G401.6 (cell line): ENCODE measurements around the gene TRPM1.

Experiments
- FAIRE-seq: peaks from 2 replicates; lab custom pipeline; 2012; peaks lifted over from hg19 to GRCh38; lab: Jason Lieb, UNC

Gene TRPM1

GRCh38 chr15:31049111-31049510 lies 52.4 kb downstream of the TRPM1 start:
- no peak for FAIRE-seq

- no peak for FAIRE-seq
Measured at GRCh38 chr15:31047437-31047836, 54.1 kb downstream of the TRPM1 start.

- no peak for FAIRE-seq
Measured at GRCh38 chr15:31046759-31047359, 54.7 kb downstream of the TRPM1 start.

GRCh38 chr15:31045606-31046005 lies 55.9 kb downstream of the TRPM1 start:
- FAIRE-seq: no peak

- FAIRE-seq: no peak
Measured at GRCh38 chr15:31042751-31043150, 58.8 kb downstream of the TRPM1 start.

GRCh38 chr15:31041610-31042009 lies 59.9 kb downstream of the TRPM1 start:
- FAIRE-seq: no peak

- no peak for FAIRE-seq
Measured at GRCh38 chr15:31040611-31041010, 60.9 kb downstream of the TRPM1 start.

GRCh38 chr15:31039961-31040360 lies 61.6 kb downstream of the TRPM1 start:
- FAIRE-seq: no peak

- FAIRE-seq: no peak
Measured at GRCh38 chr15:31037731-31038477, 63.6 kb downstream of the TRPM1 start.

- FAIRE-seq: no peak
Measured at GRCh38 chr15:31036783-31037182, 64.7 kb downstream of the TRPM1 start.

- no peak for FAIRE-seq
Measured at GRCh38 chr15:31035610-31036009, 65.9 kb downstream of the TRPM1 start.

- no peak for FAIRE-seq
Measured at GRCh38 chr15:31034152-31034551, 67.4 kb downstream of the TRPM1 start.

- FAIRE-seq: no peak
Measured at GRCh38 chr15:31032961-31033371, 68.6 kb downstream of the TRPM1 start.

- no peak for FAIRE-seq
Measured at GRCh38 chr15:31031471-31032067, 70.0 kb downstream of the TRPM1 start.

GRCh38 chr15:31027910-31028578 lies 73.5 kb downstream of the TRPM1 start:
- no peak for FAIRE-seq

- no peak for FAIRE-seq
Measured at GRCh38 chr15:31025996-31026395, 75.5 kb downstream of the TRPM1 start.

GRCh38 chr15:31024979-31025378 lies 76.5 kb downstream of the TRPM1 start:
- no peak for FAIRE-seq

- no peak for FAIRE-seq
Measured at GRCh38 chr15:31024330-31024729, 77.2 kb downstream of the TRPM1 start.

GRCh38 chr15:31023841-31024240 lies 77.7 kb downstream of the TRPM1 start:
- no peak for FAIRE-seq

GRCh38 chr15:31021067-31021665 lies 80.4 kb downstream of the TRPM1 start:
- no peak for FAIRE-seq

- no peak for FAIRE-seq
Measured at GRCh38 chr15:31020542-31020941, 81.0 kb downstream of the TRPM1 start.

GRCh38 chr15:31019986-31020385 lies 81.5 kb downstream of the TRPM1 start:
- FAIRE-seq: no peak

GRCh38 chr15:31017311-31017710 lies 84.2 kb downstream of the TRPM1 start:
- no peak for FAIRE-seq
